ENCODE data around the gene PKM.

PKM gene

GRCh38 chr15:72235298-72235697, 4.3 kb upstream of the PKM start:
- no peak for DNase-seq (ENCODE audit: low spot score)

GRCh38 chr15:72233769-72234168, 2.8 kb upstream of the PKM start:
- no peak for DNase-seq (ENCODE audit: low spot score)

- no peak for DNase-seq (ENCODE audit: low spot score)
These were observed 966 bp upstream of the PKM start for GRCh38 chr15:72231833-72232478.

- DNase-seq (ENCODE audit: low spot score): peak; percentile 93
These were observed 559 bp downstream of the PKM start for GRCh38 chr15:72230197-72231065.

- DNase-seq (ENCODE audit: low spot score): no peak
These were observed 1.1 kb downstream of the PKM start for GRCh38 chr15:72229947-72230196.

- no peak for DNase-seq (ENCODE audit: low spot score)
These were observed 1.7 kb downstream of the PKM start for GRCh38 chr15:72229076-72229946.

- no peak for DNase-seq (ENCODE audit: low spot score)
These were observed 3.3 kb downstream of the PKM start for GRCh38 chr15:72227720-72228119.

- DNase-seq (ENCODE audit: low spot score): no peak
These were observed 3.8 kb downstream of the PKM start for GRCh38 chr15:72227192-72227586.

- DNase-seq (ENCODE audit: low spot score): no peak
These were observed 7.7 kb downstream of the PKM start for GRCh38 chr15:72223278-72223677.

GRCh38 chr15:72222393-72222792, 8.6 kb downstream of the PKM start:
- no peak for DNase-seq (ENCODE audit: low spot score)

- DNase-seq (ENCODE audit: low spot score): no peak
These were observed 10.3 kb downstream of the PKM start for GRCh38 chr15:72220687-72221086.

GRCh38 chr15:72217216-72217615, 13.8 kb downstream of the PKM start:
- no peak for DNase-seq (ENCODE audit: low spot score)

GRCh38 chr15:72216079-72216478, 14.9 kb downstream of the PKM start:
- DNase-seq (ENCODE audit: low spot score): no peak

GRCh38 chr15:72207558-72208085, 23.4 kb downstream of the PKM start:
- DNase-seq (ENCODE audit: low spot score): no peak

GRCh38 chr15:72206677-72207000, 24.4 kb downstream of the PKM start:
- DNase-seq (ENCODE audit: low spot score): no peak

- no peak for DNase-seq (ENCODE audit: low spot score)
These were observed 24.9 kb downstream of the PKM start for GRCh38 chr15:72205896-72206676.

- no peak for DNase-seq (ENCODE audit: low spot score)
These were observed 25.7 kb downstream of the PKM start for GRCh38 chr15:72205273-72205672.

- peak; percentile 79 for DNase-seq (ENCODE audit: low spot score)
These were observed 27.5 kb downstream of the PKM start for GRCh38 chr15:72203507-72203837.

GRCh38 chr15:72202801-72203506, 28.0 kb downstream of the PKM start:
- no peak for DNase-seq (ENCODE audit: low spot score)

GRCh38 chr15:72202302-72202701, 28.7 kb downstream of the PKM start:
- DNase-seq (ENCODE audit: low spot score): no peak

- no peak for DNase-seq (ENCODE audit: low spot score)
These were observed 29.5 kb downstream of the PKM start for GRCh38 chr15:72201391-72201921.
